WTC11 (cell line): Measurements from ENCODE around the gene HOXD13. TPM values are rescaled to one million over a fixed set of nuclear protein-coding genes. Genes with fewer than 3 reads are reported as not detected.

Experiments used
- ATAC-seq: fragments of 200-7000 bp; cut with Tn5 transposase; 2 replicates; pipeline ENCODE4 v1.10.0; 2021; ENCODE audit warnings: mild to moderate bottlenecking, moderate library complexity
- CTCF ChIA-PET: fragments of 300-600 bp; sonication (Branson Sonifier 250); formaldehyde crosslinking; loops from one replicate; lab custom pipeline; 2021; ENCODE audit warnings: antibody characterized with exemption; lab: Charles Lee
- POLR2A ChIA-PET: fragments of 350-600 bp; sonication (Branson Sonifier 250); formaldehyde crosslinking; loops from one replicate; lab custom pipeline; 2021; ENCODE audit warnings: antibody characterized with exemption; lab: Charles Lee
- DNase-seq: peaks from one replicate; pipeline ENCODE4 v3.0.0; 2021; ENCODE audit warnings: low spot score
- H3K27ac Mint-ChIP-seq: 2 replicates; pipeline ENCODE4 v1.8.0; 2021; ENCODE audit warnings: mixed read lengths
- H3K27me3 Mint-ChIP-seq: 2 replicates; pipeline ENCODE4 v1.8.0; 2021; ENCODE audit warnings: low read depth, mild to moderate bottlenecking, moderate library complexity, mixed read lengths
- H3K36me3 Mint-ChIP-seq: 2 replicates; pipeline ENCODE4 v1.8.0; 2021; ENCODE audit warnings: mixed read lengths
- H3K4me1 Mint-ChIP-seq: 2 replicates; pipeline ENCODE4 v1.8.0; 2022; ENCODE audit warnings: mixed read lengths
- H3K4me3 Mint-ChIP-seq: 2 replicates; pipeline ENCODE4 v1.8.0; 2021; ENCODE audit warnings: mild to moderate bottlenecking, moderate library complexity, mixed read lengths
- H3K9me3 Mint-ChIP-seq: 2 replicates; pipeline ENCODE4 v1.8.0; 2021; ENCODE audit warnings: mixed read lengths
- ARID4B ChIP-seq: sonication (generic); formaldehyde crosslinking; IDR thresholded peaks from 2 replicates; pipeline ENCODE4 v1.8.0; 2023; ENCODE audit warnings: missing genetic modification reagents, mild to moderate bottlenecking, borderline replicate concordance
- CBFB ChIP-seq: sonication (generic); formaldehyde crosslinking; IDR thresholded peaks from 2 replicates; pipeline ENCODE4 v1.8.1; 2022; ENCODE audit warnings: mild to moderate bottlenecking, low read depth, missing genetic modification reagents
- CREB1 ChIP-seq: sonication (generic); formaldehyde crosslinking; IDR thresholded peaks from 2 replicates; pipeline ENCODE4 v1.8.0; 2023; ENCODE audit warnings: mild to moderate bottlenecking, missing genetic modification reagents
- E2F1 ChIP-seq: sonication (generic); formaldehyde crosslinking; IDR thresholded peaks from 2 replicates; pipeline ENCODE4 v1.8.0; 2022; ENCODE audit warnings: mild to moderate bottlenecking, missing genetic modification reagents
- ELF4 ChIP-seq: sonication (generic); formaldehyde crosslinking; IDR thresholded peaks from 2 replicates; pipeline ENCODE4 v1.8.1; 2022; ENCODE audit warnings: low read depth, mild to moderate bottlenecking, moderate library complexity, missing genetic modification reagents
- GRHL2 ChIP-seq: fragments of 250-450 bp; sonication (Bioruptor Pico); IDR thresholded peaks from 2 replicates; pipeline ENCODE4 v1.8.0; 2022; ENCODE audit warnings: mild to moderate bottlenecking, moderate library complexity; ENCODE audit not compliant: insufficient replicate concordance, severe bottlenecking
- JAZF1 ChIP-seq: fragments of 250-450 bp; sonication (Bioruptor Pico); IDR thresholded peaks from 2 replicates; pipeline ENCODE4 v1.9.0; 2021; ENCODE audit warnings: moderate library complexity, mild to moderate bottlenecking, inconsistent platforms
- MYBL2 ChIP-seq: sonication (generic); formaldehyde crosslinking; IDR thresholded peaks from 2 replicates; pipeline ENCODE4 v1.8.1; 2023; ENCODE audit warnings: mild to moderate bottlenecking, moderate library complexity, missing genetic modification reagents
- NR1H2 ChIP-seq: sonication (generic); formaldehyde crosslinking; IDR thresholded peaks from 2 replicates; pipeline ENCODE4 v1.9.0; 2021; ENCODE audit warnings: mild to moderate bottlenecking, moderate library complexity, missing genetic modification reagents
- PREB ChIP-seq: sonication (generic); formaldehyde crosslinking; IDR thresholded peaks from 2 replicates; pipeline ENCODE4 v1.8.1; 2022; ENCODE audit warnings: mild to moderate bottlenecking, missing genetic modification reagents, moderate library complexity, borderline replicate concordance
- SMAD3 ChIP-seq: sonication (generic); formaldehyde crosslinking; IDR thresholded peaks from 2 replicates; pipeline ENCODE4 v1.8.0; 2022; ENCODE audit warnings: missing genetic modification reagents, mild to moderate bottlenecking, borderline replicate concordance
- SOX15 ChIP-seq: fragments of 250-450 bp; sonication (Bioruptor Pico); IDR thresholded peaks from 2 replicates; pipeline ENCODE4 v1.9.0; 2021; ENCODE audit warnings: mild to moderate bottlenecking
- TEAD1 ChIP-seq: sonication (generic); formaldehyde crosslinking; IDR thresholded peaks from 2 replicates; pipeline ENCODE4 v1.8.0; 2022; ENCODE audit warnings: mild to moderate bottlenecking, missing genetic modification reagents
- TP53 ChIP-seq: sonication (generic); formaldehyde crosslinking; IDR thresholded peaks from 2 replicates; pipeline ENCODE4 v1.8.1; 2023; ENCODE audit warnings: mild to moderate bottlenecking, missing genetic modification reagents
- USF2 ChIP-seq: sonication (generic); formaldehyde crosslinking; IDR thresholded peaks from 2 replicates; pipeline ENCODE4 v1.8.1; 2023; ENCODE audit warnings: mild to moderate bottlenecking, missing genetic modification reagents, moderate library complexity
- ZBTB21 ChIP-seq: sonication (generic); formaldehyde crosslinking; IDR thresholded peaks from 2 replicates; pipeline ENCODE4 v1.8.1; 2023; ENCODE audit warnings: mild to moderate bottlenecking, missing genetic modification reagents, borderline replicate concordance
- ZNF138 ChIP-seq: sonication (generic); formaldehyde crosslinking; conservative IDR thresholded peaks from 2 replicates; pipeline ENCODE4 v1.8.1; 2022; ENCODE audit warnings: mild to moderate bottlenecking, moderate library complexity, missing genetic modification reagents
- ZNF281 ChIP-seq: sonication (generic); formaldehyde crosslinking; IDR thresholded peaks from 2 replicates; pipeline ENCODE4 v1.8.0; 2023; ENCODE audit warnings: mild to moderate bottlenecking, missing genetic modification reagents
- ZNF416 ChIP-seq: fragments of 250-450 bp; sonication (Bioruptor Pico); IDR thresholded peaks from 2 replicates; pipeline ENCODE4 v1.9.0; 2021; ENCODE audit warnings: mild to moderate bottlenecking, inconsistent platforms
- ZNF671 ChIP-seq: fragments of 250-450 bp; sonication (Bioruptor Pico); IDR thresholded peaks from 2 replicates; pipeline ENCODE4 v1.8.0; 2021; ENCODE audit warnings: mild to moderate bottlenecking
- ZSCAN18 ChIP-seq: fragments of 250-450 bp; sonication (Bioruptor Pico); IDR thresholded peaks from 2 replicates; pipeline ENCODE4 v2.1.2; 2022; ENCODE audit warnings: mild to moderate bottlenecking, moderate library complexity
- total RNA-seq: library from RNA; stranded (reverse); gene quantifications from 3 replicates; pipeline ENCODE4 v1.2.3, GENCODE V29; 2021

The HOXD13 gene
- total RNA-seq, 1 experiment from 2014 or later, result not detected

GRCh38 chr2:176140513-176141317, 48.2 kb downstream of the HOXD13 start (continued):
- TF ChIP-seq USF2 (no peak), ARID4B (CRISPR knock-in tag) (peak; percentile 48; the same call in 1 of the 2 replicates), GRHL2 (CRISPR knock-in tag) (no peak), NR1H2 (no peak), MYBL2 (CRISPR knock-in tag) (peak; percentile 52; the same call in 1 of the 2 replicates), E2F1 (CRISPR knock-in tag) (no peak), CBFB (CRISPR knock-in tag) (no peak)

- H3K36me3 Mint-ChIP-seq, result no peaks in the 10 kb centered on the region
- POLR2A ChIA-PET, result no interaction called here
- H3K9me3 Mint-ChIP-seq, result no peaks in the 10 kb centered on the region
- no peak overlapping the region for H3K27ac Mint-ChIP-seq
- peaks cover 4% of the 10 kb centered on the region for H3K4me1 Mint-ChIP-seq
- DNase-seq (no peak), ATAC-seq (no peak)
- TF ChIP-seq ZNF281 (CRISPR knock-in tag), result no peak
- TF ChIP-seq TEAD1, result no peak
- no peak for TF ChIP-seq E2F1 (CRISPR knock-in tag)
- TF ChIP-seq ZNF671 (CRISPR knock-in tag), result no peak
- no peak for TF ChIP-seq CREB1 (CRISPR knock-in tag)
- no peak for TF ChIP-seq ZSCAN18 (CRISPR knock-in tag)
- TF ChIP-seq JAZF1 (CRISPR knock-in tag), result no peak
- TF ChIP-seq PREB (CRISPR knock-in tag), result no peak
- no peak for TF ChIP-seq TP53 (CRISPR knock-in tag)
- no peak for TF ChIP-seq NR1H2
- no peak for TF ChIP-seq ELF4
- TF ChIP-seq SOX15 (CRISPR knock-in tag), result no peak
- no peak for TF ChIP-seq ZNF416 (CRISPR knock-in tag)
- no peak for TF ChIP-seq ZBTB21 (CRISPR knock-in tag)
- TF ChIP-seq ZNF138 (CRISPR knock-in tag), result no peak
- no peak for TF ChIP-seq SMAD3 (CRISPR knock-in tag)
- no peak overlapping the region for H3K4me3 Mint-ChIP-seq
- CTCF ChIA-PET, result interaction anchor here (0.9 to 1.5 kb wide), 2 partner anchors 313 to 412 kb away, joined by 4 to 5 read pairs; no protein-coding TSS in a partner anchor
- H3K27me3 Mint-ChIP-seq, result peaks cover 98% of the 10 kb centered on the region
Measured at GRCh38 chr2:176142281-176142680, 49.8 kb downstream of the HOXD13 start.
